Measurements from ENCODE around the gene GPR17. TPM values are rescaled to one million over a fixed set of nuclear protein-coding genes. Genes with fewer than 3 reads are reported as not detected.
A peak's percentile ranks its signal among the peaks of the same experiment; 100 is the strongest.

Gene GPR17
- total and polyA plus RNA-seq, 5 donors from 2014 or later, result not detected

DNA sequence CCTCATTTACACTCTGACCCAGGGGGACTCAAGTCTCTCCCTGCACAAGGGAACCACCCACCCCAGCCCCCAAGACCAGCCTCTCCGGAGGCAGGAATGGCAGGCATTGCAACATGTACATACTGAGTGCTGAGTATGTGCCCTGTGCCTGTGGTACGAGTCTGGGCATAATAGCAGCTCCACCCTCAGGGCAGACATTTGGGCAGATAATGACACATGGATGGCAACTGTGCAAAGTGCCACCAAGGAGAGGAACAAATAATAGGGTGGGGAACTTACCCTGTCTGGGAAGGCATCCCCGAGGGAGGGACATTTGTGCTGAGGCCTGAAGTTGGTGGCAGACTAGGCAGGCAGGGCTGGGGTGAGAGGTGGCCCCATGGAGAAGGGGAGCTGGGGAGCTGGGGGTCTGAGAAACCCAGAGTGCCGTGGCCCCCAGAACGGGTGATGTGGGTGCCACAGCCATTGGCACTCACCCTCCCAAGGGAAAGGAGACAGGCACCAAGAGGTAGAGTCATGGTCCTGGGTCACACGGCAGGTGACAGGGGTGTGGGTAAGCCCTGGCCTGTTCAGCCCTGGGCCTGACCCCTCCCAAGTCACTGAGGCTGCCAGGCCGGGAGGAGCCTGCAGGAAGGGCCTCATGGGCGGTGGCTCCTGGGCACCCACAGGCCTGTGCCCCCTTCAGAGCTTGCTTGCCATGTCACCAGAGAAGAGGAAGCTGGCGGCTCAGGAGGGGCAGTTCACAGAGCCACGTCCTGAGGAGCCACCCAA lies 15.7 kb upstream of the GPR17 start:
- no peak for ATAC-seq (ENCODE audit: low read depth in 2 of 2)
- Histone ChIP-seq H3K4me1 (ENCODE audit: control insufficient read depth, insufficient read depth, low read length, poor library complexity, severe bottlenecking) (peaks cover 10% of the 10 kb centered on the region), H3K27ac (ENCODE audit: insufficient read depth, low read length, poor library complexity, severe bottlenecking) (no peak overlapping the region)

DNA sequence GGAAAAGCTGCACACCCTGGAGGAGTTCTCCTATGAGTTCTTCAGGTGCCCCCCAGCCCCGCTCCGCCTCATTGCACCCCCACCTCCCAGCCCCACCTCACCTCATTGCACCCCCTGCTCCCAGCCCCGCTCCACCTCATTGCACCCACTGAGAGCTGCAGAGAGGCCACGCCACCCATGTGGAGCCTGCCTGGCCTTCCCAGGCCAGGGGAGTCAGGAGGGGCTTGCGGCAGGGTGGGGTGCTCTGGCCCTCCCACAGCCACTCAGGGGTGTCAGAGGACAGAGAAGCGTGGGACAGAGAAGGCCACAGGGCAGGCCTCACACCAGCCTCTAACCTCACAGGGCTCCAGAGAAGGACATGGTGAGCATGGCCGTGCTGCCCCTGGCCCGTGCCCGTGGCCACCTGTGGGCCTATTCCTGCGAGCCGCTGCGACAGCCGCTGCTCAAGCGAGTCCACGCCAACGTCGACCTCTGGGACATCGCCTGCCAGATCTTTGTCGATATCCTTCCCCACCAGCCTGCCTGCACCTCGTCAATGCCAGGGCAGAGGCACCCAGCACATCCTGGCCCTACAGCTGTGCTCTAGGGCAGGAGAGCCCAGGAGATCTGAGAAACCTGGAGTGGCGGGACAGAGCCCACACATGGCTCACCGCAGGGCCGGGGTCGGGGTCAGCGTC lies 15.0 kb upstream of the GPR17 start:
- H3K9me3 Mint-ChIP-seq, result no peaks in the 10 kb centered on the region
- Histone ChIP-seq H3K36me3 (ENCODE audit: control insufficient read depth, insufficient read depth, low read length) (no peaks in the 10 kb centered on the region), H3K4me3 (ENCODE audit: low read depth, low read length) (no peak overlapping the region), H3K4me1 (ENCODE audit: control insufficient read depth, insufficient read depth, low read length, poor library complexity, severe bottlenecking) (peaks cover 16% of the 10 kb centered on the region), H3K27ac (ENCODE audit: insufficient read depth, low read length, poor library complexity, severe bottlenecking) (no peak overlapping the region), H3K27me3 (ENCODE audit: control insufficient read depth, insufficient read depth, low read length) (no peaks in the 10 kb centered on the region), H3K9me3 (ENCODE audit: control insufficient read depth in 2 of 2, low read length in 2 of 2) (no peaks in the 10 kb centered on the region)
- peaks cover 0 to 33% (median 0%) of the 10 kb centered on the region in 4 donors for H3K4me1 Mint-ChIP-seq
- peak overlapping the region in 1 of 3 donors; percentile 63 for H3K27ac Mint-ChIP-seq
- no peak overlapping the region for H3K4me3 Mint-ChIP-seq
- H3K27me3 Mint-ChIP-seq, result no peaks in the 10 kb centered on the region
- ATAC-seq (ENCODE audit: low read depth in 2 of 2) (no peak), DNase-seq (no peak)
- H3K36me3 Mint-ChIP-seq, result no peaks in the 10 kb centered on the region

More for the DNA sequence above, 15.7 kb upstream of the GPR17 start:
- Mint-ChIP-seq H3K9me3 (no peaks in the 10 kb centered on the region), H3K27ac (peak overlapping the region in 2 of 3 donors; percentile 63 to 83), H3K4me1 (peaks cover 0 to 27% (median 0%) of the 10 kb centered on the region in 4 donors), H3K4me3 (no peak overlapping the region), H3K36me3 (no peaks in the 10 kb centered on the region), H3K27me3 (no peaks in the 10 kb centered on the region)
- Histone ChIP-seq H3K4me3 (ENCODE audit: low read depth, low read length) (no peak overlapping the region), H3K27me3 (ENCODE audit: control insufficient read depth, insufficient read depth, low read length) (no peaks in the 10 kb centered on the region), H3K9me3 (ENCODE audit: control insufficient read depth in 2 of 2, low read length in 2 of 2) (no peaks in the 10 kb centered on the region), H3K36me3 (ENCODE audit: control insufficient read depth, insufficient read depth, low read length) (no peaks in the 10 kb centered on the region)
- DNase-seq, result no peak

DNA sequence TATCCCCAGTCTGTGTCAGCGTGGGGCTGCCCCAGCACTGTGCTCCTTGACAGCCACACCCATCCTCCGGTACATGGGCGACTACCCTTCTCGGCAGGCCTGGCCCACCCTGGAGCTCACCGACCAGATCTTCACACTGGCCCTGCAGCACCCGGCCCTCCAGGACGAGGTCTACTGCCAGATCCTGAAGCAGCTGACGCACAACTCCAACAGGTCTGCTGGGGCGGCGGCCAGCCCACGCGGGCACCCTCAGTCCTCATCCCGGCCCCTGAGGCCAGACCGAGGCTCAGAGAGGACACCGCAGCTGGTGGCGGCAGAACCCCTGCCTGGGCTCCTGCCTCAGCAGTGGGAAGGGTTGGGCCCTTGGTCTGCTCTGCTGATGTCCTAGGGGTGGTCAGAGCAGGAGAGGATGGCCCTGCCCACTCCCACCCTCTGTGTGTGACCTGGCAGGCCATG lies 14.4 kb upstream of the GPR17 start:
- Histone ChIP-seq H3K36me3 (ENCODE audit: control insufficient read depth, insufficient read depth, low read length) (no peaks in the 10 kb centered on the region), H3K27me3 (ENCODE audit: control insufficient read depth, insufficient read depth, low read length) (no peaks in the 10 kb centered on the region), H3K27ac (ENCODE audit: insufficient read depth, low read length, poor library complexity, severe bottlenecking) (no peak overlapping the region), H3K4me3 (ENCODE audit: low read depth, low read length) (no peak overlapping the region), H3K4me1 (ENCODE audit: control insufficient read depth, insufficient read depth, low read length, poor library complexity, severe bottlenecking) (peaks cover 22% of the 10 kb centered on the region), H3K9me3 (ENCODE audit: control insufficient read depth in 2 of 2, low read length in 2 of 2) (no peaks in the 10 kb centered on the region)
- ATAC-seq (ENCODE audit: low read depth in 2 of 2), result no peak
- DNase-seq, result no peak
- Mint-ChIP-seq H3K27me3 (no peaks in the 10 kb centered on the region), H3K4me1 (peaks cover 0 to 39% (median 0%) of the 10 kb centered on the region in 4 donors), H3K36me3 (no peaks in the 10 kb centered on the region), H3K27ac (no peak overlapping the region), H3K9me3 (no peaks in the 10 kb centered on the region), H3K4me3 (peak overlapping the region in 1 of 4 donors; percentile 10)

DNA sequence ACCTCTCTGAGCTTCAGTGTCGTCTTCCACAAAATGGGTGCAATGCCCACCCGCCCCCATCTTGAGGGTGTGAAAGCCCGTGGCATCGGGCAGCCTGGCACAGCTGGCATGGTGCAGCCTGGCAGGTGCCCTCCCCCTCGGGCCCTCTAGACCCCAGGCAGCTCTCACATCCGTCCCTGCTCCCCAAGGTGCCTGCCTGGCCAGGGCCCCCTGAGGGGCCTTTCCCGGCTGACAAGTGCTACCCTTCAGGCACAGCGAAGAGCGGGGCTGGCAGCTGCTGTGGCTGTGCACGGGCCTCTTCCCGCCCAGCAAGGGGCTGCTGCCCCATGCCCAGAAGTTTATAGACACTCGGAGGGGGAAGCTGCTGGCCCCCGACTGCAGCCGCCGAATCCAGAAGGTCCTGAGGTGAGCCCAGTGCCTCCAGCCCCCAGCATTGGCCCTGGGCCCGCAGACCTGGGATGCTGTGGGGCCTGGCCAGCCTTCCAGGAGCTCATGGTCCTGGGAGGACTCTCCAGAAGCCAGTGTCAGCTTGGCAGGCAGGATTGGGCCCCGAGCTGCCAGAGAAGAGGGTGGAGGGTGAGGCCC lies 13.9 kb upstream of the GPR17 start:
- Histone ChIP-seq H3K9me3 (ENCODE audit: control insufficient read depth in 2 of 2, low read length in 2 of 2) (no peaks in the 10 kb centered on the region), H3K27ac (ENCODE audit: insufficient read depth, low read length, poor library complexity, severe bottlenecking) (no peak overlapping the region), H3K27me3 (ENCODE audit: control insufficient read depth, insufficient read depth, low read length) (no peaks in the 10 kb centered on the region), H3K4me3 (ENCODE audit: low read depth, low read length) (no peak overlapping the region), H3K4me1 (ENCODE audit: control insufficient read depth, insufficient read depth, low read length, poor library complexity, severe bottlenecking) (peaks cover 27% of the 10 kb centered on the region), H3K36me3 (ENCODE audit: control insufficient read depth, insufficient read depth, low read length) (no peaks in the 10 kb centered on the region)
- no peaks in the 10 kb centered on the region for H3K27me3 Mint-ChIP-seq
- H3K36me3 Mint-ChIP-seq, result no peaks in the 10 kb centered on the region
- H3K4me3 Mint-ChIP-seq, result peak overlapping the region in 1 of 4 donors; percentile 10
- peaks cover 0 to 44% (median 0%) of the 10 kb centered on the region in 4 donors for H3K4me1 Mint-ChIP-seq
- no peaks in the 10 kb centered on the region for H3K9me3 Mint-ChIP-seq
- no peak for DNase-seq
- H3K27ac Mint-ChIP-seq, result no peak overlapping the region
- ATAC-seq (ENCODE audit: low read depth in 2 of 2), result no peak

DNA sequence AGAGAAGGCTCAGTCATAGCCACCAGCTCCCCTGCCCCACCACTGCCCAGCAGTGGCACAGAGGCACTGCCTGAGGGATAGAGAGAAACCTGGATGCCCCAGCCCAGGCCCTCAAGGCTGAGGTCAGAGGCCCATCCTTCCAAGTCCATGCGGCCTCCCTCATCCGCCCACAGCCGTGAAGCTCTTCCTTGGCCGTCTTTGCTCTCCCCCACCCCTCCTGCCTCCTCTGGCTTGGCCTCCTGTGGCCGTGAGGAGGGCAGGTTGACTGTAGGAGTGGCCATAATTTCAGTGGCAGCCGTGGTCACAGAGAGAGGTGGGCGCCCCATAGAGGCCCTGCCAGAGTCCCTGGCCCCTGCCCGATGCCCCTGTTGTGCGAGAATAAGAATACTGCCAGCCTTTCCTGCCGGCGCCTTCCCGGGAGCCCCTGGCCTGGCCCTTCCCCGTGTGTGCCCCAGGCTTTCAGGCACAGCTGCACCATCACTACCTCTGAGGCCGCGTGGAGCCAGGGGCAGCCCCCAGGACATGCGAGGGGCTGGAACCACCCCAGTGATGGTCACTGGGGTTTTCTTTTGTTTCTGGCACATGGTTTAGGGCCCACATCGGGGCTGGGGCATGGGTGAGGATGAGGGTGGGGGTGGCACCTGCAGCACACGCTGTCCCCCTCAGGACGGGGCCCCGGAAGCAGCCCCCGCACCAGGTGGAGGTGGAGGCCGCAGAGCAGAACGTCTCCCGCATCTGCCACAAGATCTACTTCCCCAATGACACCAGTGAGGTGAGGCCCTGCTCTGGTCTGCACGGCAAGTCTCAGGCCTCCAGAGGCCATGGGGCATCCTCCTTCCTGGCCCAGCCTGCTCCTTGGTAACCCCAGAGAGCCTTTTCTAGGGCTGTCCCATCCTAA lies 13.1 kb upstream of the GPR17 start:
- Histone ChIP-seq H3K9me3 (ENCODE audit: control insufficient read depth in 2 of 2, low read length in 2 of 2) (no peaks in the 10 kb centered on the region), H3K4me3 (ENCODE audit: low read depth, low read length) (no peak overlapping the region), H3K27me3 (ENCODE audit: control insufficient read depth, insufficient read depth, low read length) (no peaks in the 10 kb centered on the region), H3K4me1 (ENCODE audit: control insufficient read depth, insufficient read depth, low read length, poor library complexity, severe bottlenecking) (peaks cover 34% of the 10 kb centered on the region), H3K27ac (ENCODE audit: insufficient read depth, low read length, poor library complexity, severe bottlenecking) (no peak overlapping the region), H3K36me3 (ENCODE audit: control insufficient read depth, insufficient read depth, low read length) (no peaks in the 10 kb centered on the region)
- DNase-seq (no peak), ATAC-seq (ENCODE audit: low read depth in 2 of 2) (peak in 1 of 2 donors; percentile 38)
- Mint-ChIP-seq H3K4me3 (no peak overlapping the region), H3K9me3 (no peaks in the 10 kb centered on the region), H3K27me3 (no peaks in the 10 kb centered on the region), H3K4me1 (peaks cover 0 to 50% (median 2%) of the 10 kb centered on the region in 4 donors), H3K27ac (peak overlapping the region in 2 of 3 donors; percentile 46 to 60), H3K36me3 (no peaks in the 10 kb centered on the region)

DNA sequence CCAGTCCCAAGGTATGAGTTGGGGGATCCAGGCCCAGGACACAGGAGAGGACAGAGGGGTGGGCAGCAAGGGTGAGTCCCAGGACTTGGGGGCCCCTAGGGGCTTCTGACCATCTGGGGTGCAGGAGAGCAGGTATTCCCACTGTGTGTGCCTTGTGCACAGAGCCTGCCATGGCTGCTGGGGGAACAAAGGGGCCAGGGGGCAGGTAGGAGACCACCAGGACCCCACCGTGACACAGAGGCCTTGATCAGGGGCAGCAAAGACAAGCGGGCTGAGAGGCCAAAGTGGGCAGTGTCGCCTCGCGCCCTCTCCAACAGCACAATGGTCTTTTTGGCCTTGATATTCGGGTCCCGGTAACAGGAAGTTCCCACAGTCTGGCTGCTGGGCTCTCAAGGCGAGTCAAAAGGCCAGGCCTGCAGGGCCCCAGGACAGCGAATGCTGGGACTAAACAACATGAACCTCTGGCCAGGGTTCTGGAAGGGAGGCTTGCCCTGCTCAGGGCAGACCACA lies 12.3 kb upstream of the GPR17 start:
- peaks cover 40% of the 10 kb centered on the region for H3K4me1 ChIP-seq (ENCODE audit: control insufficient read depth, insufficient read depth, low read length, poor library complexity, severe bottlenecking)
- ATAC-seq (ENCODE audit: low read depth in 2 of 2) (no peak), DNase-seq (no peak)
- no peak overlapping the region for H3K4me3 Mint-ChIP-seq
- no peaks in the 10 kb centered on the region for H3K9me3 ChIP-seq (ENCODE audit: control insufficient read depth in 2 of 2, low read length in 2 of 2)
- H3K27ac Mint-ChIP-seq, result peak overlapping the region in 2 of 3 donors; percentile 46 to 60
- no peak overlapping the region for H3K27ac ChIP-seq (ENCODE audit: insufficient read depth, low read length, poor library complexity, severe bottlenecking)
- H3K27me3 Mint-ChIP-seq, result no peaks in the 10 kb centered on the region
- no peaks in the 10 kb centered on the region for H3K36me3 Mint-ChIP-seq
- peaks cover 0 to 57% (median 6%) of the 10 kb centered on the region in 4 donors for H3K4me1 Mint-ChIP-seq
- H3K4me3 ChIP-seq (ENCODE audit: low read depth, low read length), result no peak overlapping the region
- no peaks in the 10 kb centered on the region for H3K27me3 ChIP-seq (ENCODE audit: control insufficient read depth, insufficient read depth, low read length)
- no peaks in the 10 kb centered on the region for H3K36me3 ChIP-seq (ENCODE audit: control insufficient read depth, insufficient read depth, low read length)
- no peaks in the 10 kb centered on the region for H3K9me3 Mint-ChIP-seq

DNA sequence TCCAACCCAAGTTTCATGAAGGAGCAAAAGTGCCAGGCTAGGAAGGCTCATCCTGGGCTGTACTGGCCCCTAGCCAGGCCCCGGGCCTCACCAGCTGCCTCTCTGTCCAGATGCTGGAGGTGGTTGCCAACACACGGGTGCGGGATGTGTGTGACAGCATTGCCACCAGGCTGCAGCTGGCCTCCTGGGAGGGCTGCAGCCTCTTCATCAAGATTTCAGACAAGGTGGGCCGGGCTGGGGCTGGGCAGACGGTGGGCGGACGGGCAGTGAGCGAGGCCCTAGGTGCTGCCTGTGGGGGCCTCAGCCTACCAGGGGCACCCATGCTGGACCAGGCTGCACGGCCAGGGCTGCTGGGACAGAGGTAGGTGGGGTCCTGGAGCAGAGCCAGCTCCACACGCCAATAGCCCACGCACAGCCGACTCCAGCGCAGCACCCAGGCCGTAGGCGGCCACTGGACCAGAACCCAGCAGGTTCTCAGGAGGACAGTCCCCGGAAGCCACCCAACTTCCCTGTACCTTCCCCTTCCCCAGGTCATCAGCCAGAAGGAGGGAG lies 11.8 kb upstream of the GPR17 start:
- peak overlapping the region in 1 of 3 donors; percentile 46 for H3K27ac Mint-ChIP-seq

More for the DNA sequence above, 11.8 kb upstream of the GPR17 start:
- no peak overlapping the region for H3K4me3 Mint-ChIP-seq
- peaks cover 0 to 63% (median 6%) of the 10 kb centered on the region in 4 donors for H3K4me1 Mint-ChIP-seq
- no peak overlapping the region for H3K27ac ChIP-seq (ENCODE audit: insufficient read depth, low read length, poor library complexity, severe bottlenecking)
- H3K36me3 ChIP-seq (ENCODE audit: control insufficient read depth, insufficient read depth, low read length), result no peaks in the 10 kb centered on the region
- DNase-seq (no peak), ATAC-seq (ENCODE audit: low read depth in 2 of 2) (no peak)
- peaks cover 46% of the 10 kb centered on the region for H3K4me1 ChIP-seq (ENCODE audit: control insufficient read depth, insufficient read depth, low read length, poor library complexity, severe bottlenecking)
- no peaks in the 10 kb centered on the region for H3K9me3 ChIP-seq (ENCODE audit: control insufficient read depth in 2 of 2, low read length in 2 of 2)
- no peaks in the 10 kb centered on the region for H3K9me3 Mint-ChIP-seq
- H3K4me3 ChIP-seq (ENCODE audit: low read depth, low read length), result no peak overlapping the region
- H3K36me3 Mint-ChIP-seq, result no peaks in the 10 kb centered on the region
- H3K27me3 Mint-ChIP-seq, result no peaks in the 10 kb centered on the region
- H3K27me3 ChIP-seq (ENCODE audit: control insufficient read depth, insufficient read depth, low read length), result no peaks in the 10 kb centered on the region

Measured in CD4-positive, CD25-positive, alpha-beta regulatory T cell (primary cell).